GM19035 (cell line): ENCODE results near the gene XRCC6.
A peak's percentile ranks its signal among the peaks of the same experiment; 100 is the strongest.
"Not testable (repeated sequence)": the region's sequence is repeated elsewhere in the genome, so short reads cannot be mapped to it uniquely, and the experiment has no call there.

Experiments
- ATAC-seq: cut with Tn5 transposase; IDR thresholded peaks from one replicate; pipeline ENCODE4 v1.9.1; 2021; ENCODE audit not compliant: unreplicated experiment

Gene XRCC6

DNA sequence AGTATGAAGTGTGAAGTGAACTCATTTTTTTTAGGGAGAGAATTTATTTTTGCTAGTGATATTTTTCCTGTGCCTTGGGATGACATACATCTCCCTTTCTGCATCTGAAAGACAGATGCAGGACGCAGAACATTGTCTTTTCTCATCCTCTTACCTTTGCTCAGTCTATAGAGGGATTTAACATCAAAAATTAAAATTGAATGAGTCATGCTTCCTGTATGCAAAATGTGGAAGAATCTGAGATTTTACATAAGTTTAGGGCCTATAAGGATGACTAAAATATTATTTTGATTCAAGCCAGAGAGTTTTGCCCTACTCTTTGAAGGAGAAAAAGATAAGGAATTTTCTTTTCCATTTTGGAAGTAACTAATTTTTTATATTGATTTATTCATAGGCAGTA is 27.3 kb downstream of the XRCC6 start:
- no peak for ATAC-seq

DNA sequence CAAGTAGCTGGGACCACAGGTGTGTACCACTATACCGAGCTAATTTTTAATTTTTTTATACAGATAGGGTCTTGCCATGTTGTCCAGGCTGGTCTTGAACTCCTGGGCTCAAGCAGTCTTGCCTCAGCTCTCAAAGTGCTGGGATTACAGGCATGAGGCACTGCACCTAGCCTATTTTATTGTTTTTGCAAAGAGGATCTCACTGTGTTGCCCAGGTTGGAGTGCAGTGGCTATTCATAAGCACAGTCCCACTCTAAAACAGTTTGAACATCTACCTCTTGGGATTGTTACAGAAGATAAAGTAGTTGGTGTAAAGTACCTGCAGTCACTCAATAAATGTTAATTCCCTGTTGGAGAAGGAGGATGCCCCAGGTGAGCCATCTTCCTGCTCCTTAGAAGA is 29.1 kb downstream of the XRCC6 start:
- ATAC-seq, result no peak

DNA sequence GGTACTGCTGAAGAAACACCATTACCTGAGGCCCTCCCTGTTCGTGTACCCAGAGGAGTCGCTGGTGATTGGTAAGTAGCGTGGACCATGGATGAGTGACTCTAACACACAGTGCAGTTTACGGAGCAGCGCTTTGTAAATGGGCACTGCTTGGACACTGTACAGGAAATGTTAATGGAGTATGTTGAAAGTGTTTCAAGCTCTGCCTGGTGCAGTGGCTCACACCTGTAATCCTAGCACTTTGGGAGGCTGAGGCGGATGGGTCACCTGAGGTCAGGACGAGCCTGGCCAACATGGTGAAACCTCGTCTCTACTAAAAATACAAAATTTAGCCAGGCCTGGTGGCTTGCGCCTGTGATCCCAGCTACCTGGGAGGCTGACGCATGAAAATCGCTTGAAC is 29.7 kb downstream of the XRCC6 start:
- ATAC-seq, result no peak

DNA sequence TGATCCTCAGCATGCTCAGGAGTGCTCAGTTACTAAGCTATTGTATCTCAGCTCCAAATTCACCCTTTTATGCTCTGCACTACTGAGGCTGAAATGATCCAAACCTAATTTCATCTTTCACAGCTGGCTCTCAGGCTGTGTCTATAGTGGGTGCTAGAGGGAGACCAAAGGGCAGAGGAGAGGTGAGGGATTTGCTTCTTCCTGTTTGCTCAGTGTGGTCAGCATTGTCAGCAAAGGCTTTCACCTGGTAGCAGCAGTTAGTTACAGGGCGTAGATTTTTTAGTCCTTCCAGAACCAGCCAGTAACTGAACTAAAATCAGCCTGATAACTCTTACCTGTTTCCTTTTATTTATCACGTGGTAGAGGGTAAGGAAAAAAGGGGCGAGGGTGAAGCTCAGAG is 33.2 kb downstream of the XRCC6 start:
- ATAC-seq, result no peak

DNA sequence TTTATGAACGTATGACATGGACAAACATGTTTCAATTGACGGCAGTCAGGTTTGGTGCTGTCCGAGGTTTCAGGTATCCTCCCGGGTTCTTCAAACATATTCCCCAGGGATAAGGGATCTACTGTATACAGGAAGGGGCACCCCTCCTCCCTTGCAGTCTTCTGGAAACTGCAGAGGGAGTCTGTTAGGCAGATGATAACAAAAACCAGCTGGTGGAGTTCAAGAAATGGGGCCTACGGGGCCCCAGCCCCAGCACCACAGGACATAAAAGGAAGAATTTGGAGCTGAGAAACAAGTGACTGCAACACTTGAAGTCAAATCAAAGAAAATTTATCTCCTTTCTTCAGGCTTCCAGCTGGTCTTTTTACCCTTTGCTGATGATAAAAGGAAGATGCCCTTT is 35.5 kb downstream of the XRCC6 start:
- ATAC-seq, result no peak

DNA sequence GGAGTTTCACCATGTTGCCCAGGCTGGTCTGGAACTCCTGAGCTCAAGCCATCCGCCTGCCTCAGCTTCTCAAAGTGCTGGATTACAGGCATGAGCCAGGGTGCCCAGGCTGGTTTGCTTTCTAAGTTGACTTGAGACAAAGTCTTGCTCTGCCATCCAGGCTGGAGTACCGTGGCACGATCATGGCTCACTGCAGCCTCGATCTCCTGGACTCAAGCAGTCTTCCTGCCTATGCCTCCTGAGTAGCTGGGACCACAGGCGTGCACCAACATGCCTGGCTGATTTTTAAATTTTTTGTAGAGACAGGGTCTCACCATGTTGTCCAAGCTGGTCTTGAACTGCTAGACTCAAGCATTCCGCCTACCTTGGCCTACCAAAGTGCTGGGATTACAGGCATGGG is 36.6 kb downstream of the XRCC6 start:
- no peak for ATAC-seq

- no peak for ATAC-seq
Observed at GRCh38 chr22:41658869-41659268, 37.8 kb downstream of the XRCC6 start.

DNA sequence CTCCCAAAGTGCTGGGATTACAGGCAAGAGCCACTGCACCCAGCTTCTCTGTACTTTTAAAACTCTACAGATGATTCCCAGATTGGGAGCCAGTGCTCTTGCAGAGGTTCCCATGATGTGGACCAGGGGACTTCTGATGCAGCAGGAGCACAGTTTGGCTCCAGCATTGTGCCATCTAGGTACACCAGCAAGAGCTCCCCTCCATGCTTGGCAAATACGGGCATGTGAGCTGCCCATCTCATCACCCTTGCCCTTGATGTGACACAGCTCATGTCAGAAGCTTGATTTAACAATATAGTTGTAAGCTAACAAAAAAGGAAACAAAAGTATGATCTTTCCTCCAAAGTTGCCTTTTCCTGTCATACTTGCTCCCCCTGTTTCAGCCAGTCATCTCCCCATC is 38.8 kb downstream of the XRCC6 start:
- no peak for ATAC-seq

- no peak for ATAC-seq
Observed at GRCh38 chr22:41660416-41660815, 39.3 kb downstream of the XRCC6 start.

DNA sequence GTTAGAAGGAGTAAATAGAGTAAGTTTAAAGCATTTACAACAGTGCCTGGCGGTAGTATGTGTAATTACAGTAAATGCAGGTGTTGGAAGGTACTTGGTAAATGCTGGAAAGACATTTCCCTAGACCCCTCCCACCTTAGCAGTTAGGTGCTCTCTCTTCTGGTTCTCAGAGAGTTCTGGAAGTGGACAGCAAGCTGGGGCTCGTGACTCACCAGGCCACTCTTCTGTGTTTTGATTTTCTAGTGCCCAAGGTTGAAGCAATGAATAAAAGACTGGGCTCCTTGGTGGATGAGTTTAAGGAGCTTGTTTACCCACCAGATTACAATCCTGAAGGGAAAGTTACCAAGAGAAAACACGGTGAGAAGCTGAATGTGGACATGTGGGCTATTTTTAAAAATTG is 40.0 kb downstream of the XRCC6 start:
- ATAC-seq, result no peak

GRCh38 chr22:41661713-41662112 is 40.6 kb downstream of the XRCC6 start:
- ATAC-seq, result no peak

- ATAC-seq, result not testable (repeated sequence)
Observed at GRCh38 chr22:41663594-41663993, 42.5 kb downstream of the XRCC6 start.

- ATAC-seq, result no peak
Observed at GRCh38 chr22:41664490-41664889, 43.4 kb downstream of the XRCC6 start.

GRCh38 chr22:41664951-41665350 is 43.9 kb downstream of the XRCC6 start:
- no peak for ATAC-seq

GRCh38 chr22:41668971-41669911 is 48.1 kb downstream of the XRCC6 start:
- no peak for ATAC-seq

DNA sequence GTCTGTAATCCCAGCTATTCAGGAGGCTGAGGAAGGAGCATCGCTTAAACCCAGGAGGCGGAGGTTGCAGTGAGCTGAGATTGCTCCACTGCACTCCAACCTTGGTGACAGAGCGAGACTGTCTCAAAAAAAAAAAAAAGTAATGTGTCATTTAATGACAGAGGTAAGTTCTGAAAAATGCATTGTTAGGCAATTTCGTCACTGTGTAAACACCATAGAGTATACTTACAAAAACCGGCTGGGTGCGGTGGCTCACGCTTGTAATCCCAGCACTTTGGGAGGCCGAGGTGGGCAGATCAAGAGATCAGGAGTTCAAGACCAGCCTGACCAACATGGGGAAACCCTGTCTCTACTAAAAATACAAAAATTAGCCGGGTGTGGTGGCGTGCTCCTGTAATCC is 51.0 kb downstream of the XRCC6 start:
- not testable (repeated sequence) for ATAC-seq

DNA sequence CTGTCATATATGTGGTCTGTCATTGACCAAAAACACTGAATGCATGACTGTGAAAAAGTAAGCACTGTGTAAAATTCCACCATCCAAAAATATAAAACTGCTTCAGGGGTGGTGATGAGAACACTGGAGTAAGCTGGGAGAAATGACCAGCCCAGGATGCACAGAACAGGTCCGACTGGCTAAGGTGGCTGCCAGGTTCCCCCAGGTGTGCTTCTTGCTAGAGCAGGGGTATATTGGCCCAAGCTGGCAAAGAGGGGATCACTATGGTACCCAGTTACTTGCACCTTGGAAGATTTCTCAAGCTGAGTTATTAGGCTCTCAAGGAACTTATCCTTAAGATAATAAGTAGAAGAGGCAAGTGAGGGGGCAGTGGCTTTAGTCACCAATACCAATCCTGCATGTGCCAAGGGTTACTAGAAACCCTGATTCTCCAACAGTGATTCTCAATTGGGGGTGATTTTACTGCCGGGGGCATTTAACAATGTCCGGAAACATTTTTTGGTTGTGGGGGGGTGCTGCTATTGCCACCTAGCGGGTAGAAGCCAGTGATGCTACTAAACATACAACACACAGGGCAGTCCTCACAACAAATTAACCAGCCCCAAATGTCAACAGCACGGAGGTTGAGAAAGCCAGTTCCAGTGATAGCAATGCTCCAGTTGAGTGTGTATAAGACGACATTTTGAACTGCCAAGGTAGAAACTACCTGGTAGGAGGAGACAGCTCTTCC is 51.9 kb downstream of the XRCC6 start:
- no peak for ATAC-seq

DNA sequence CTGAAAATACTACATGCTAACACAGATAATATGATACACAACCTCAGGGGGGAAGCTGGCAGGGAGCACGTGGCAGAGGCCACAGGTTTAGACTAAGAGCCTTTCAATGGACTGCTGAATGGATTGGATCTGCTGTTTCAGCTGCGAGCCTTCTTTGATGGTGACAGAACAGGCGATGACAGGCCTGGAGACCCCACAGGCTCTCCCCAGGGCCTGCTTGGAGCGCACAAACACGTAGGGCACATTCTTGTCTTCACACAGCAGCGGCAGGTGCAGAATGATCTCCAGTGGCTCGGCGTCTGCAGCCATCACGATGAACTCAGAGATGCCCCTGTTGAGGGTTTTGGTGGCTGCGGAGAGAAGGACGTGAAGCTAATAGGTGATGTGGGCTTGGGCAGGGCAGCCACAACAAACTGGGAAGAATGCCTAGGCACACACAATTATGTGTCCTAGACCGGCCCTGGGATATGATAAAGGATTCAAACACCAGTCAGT is 53.8 kb downstream of the XRCC6 start:
- no peak for ATAC-seq

DNA sequence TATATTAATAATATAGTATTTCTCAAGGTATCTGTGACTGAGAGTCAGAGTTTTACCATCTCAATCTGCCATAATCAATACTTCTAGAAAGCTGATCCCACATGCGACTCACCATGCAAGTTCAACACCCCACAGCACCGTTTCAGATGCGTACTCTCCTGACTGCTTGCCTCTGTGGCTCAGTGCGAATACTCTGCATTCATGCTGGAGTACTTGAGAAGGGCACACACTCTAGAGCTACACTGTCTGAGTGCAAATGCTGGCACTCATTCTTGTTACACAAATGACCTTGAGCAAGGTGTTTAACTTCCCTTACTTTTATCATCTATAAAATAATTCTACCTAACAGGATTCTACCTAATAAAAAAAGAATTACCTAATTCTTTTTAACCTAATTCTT is 55.0 kb downstream of the XRCC6 start:
- no peak for ATAC-seq

DNA sequence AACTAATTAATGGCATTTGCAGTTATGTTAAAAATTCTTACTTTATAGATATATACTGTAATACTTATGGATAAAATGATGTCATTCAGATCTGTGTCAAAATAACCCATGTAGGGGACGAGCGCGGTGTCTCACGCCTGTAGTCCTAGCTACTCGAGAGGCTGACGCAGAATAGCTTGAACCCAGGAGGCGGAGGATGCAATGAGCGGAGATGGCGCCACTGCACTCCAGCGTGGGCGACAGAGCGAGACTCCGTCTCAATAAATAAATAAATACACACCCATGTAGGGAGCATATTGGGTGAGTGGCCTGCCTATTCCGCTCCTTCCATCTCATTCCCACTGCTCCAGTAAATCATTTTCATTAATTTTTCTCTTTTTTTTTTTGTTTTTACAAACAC is 60.5 kb downstream of the XRCC6 start:
- no peak for ATAC-seq

GRCh38 chr22:41682033-41682807 is 61.1 kb downstream of the XRCC6 start:
- ATAC-seq, result peak; percentile 82
